Osteoblast (primary cell): Measurements from ENCODE around the gene KRTAP20-1. TPM values are rescaled to one million over a fixed set of nuclear protein-coding genes. Genes with fewer than 3 reads are reported as not detected.

Experiments
- DNase-seq: peaks from one replicate; pipeline ENCODE4 v3.0.0; 2011; ENCODE audit warnings: low spot score, mixed read lengths; ENCODE audit not compliant: insufficient read length; ENCODE audit errors: missing footprints
- H2AFZ ChIP-seq: 2 replicates; pipeline ENCODE4 v1.6.0; 2011; ENCODE audit warnings: mild to moderate bottlenecking, low read length
- H3K27ac ChIP-seq: 2 replicates; pipeline ENCODE4 v1.5.1; 2011; ENCODE audit warnings: mild to moderate bottlenecking, low read depth, low read length, moderate library complexity
- H3K27me3 ChIP-seq: 2 replicates; pipeline ENCODE4 v1.6.0; 2012; ENCODE audit warnings: mild to moderate bottlenecking, control low read depth, inconsistent platforms, low read length, moderate library complexity; ENCODE audit not compliant: insufficient read depth
- H3K36me3 ChIP-seq: 2 replicates; pipeline ENCODE4 v1.5.1; 2011; ENCODE audit warnings: mild to moderate bottlenecking, low read length, control low read depth, moderate library complexity; ENCODE audit not compliant: insufficient read depth
- H3K4me1 ChIP-seq: 2 replicates; pipeline ENCODE4 v1.5.1; 2011; ENCODE audit warnings: mild to moderate bottlenecking, low read length, control low read depth, moderate library complexity; ENCODE audit not compliant: insufficient read depth
- H3K4me2 ChIP-seq: 2 replicates; pipeline ENCODE4 v1.6.0; 2011; ENCODE audit warnings: mild to moderate bottlenecking, low read length; ENCODE audit not compliant: insufficient read depth
- H3K4me3 ChIP-seq: fragments of 200-600 bp; sonication (generic); 3 replicates; pipeline ENCODE4 v1.5.1; 2012; ENCODE audit warnings: mild to moderate bottlenecking, low read length, inconsistent platforms; ENCODE audit not compliant: insufficient read depth
- H3K79me2 ChIP-seq: 2 replicates; pipeline ENCODE4 v1.6.0; 2012; ENCODE audit warnings: mild to moderate bottlenecking, low read length, control low read depth, inconsistent platforms; ENCODE audit not compliant: insufficient read depth
- H3K9me3 ChIP-seq: 2 replicates; pipeline ENCODE4 v1.5.1; 2011; ENCODE audit warnings: low read depth, low read length, control low read depth
- H4K20me1 ChIP-seq: 2 replicates; pipeline ENCODE4 v1.6.0; 2012; ENCODE audit warnings: mild to moderate bottlenecking, low read length, control low read depth; ENCODE audit not compliant: insufficient read depth
- CTCF ChIP-seq: IDR thresholded peaks from 2 replicates; pipeline ENCODE4 v1.5.1; 2011; ENCODE audit warnings: mild to moderate bottlenecking, low read depth, low read length, moderate library complexity; ENCODE audit errors: extremely low read depth
- small RNA-seq: library from RNA; depleted of rRNA; stranded (forward); fragments of <200 nt; gene quantifications from one replicate; pipeline ENCODE3, GENCODE V24; 2012
- total RNA-seq: library from RNA; depleted of rRNA; stranded (reverse); fragments of >200 nt; gene quantifications from 2 replicates; pipeline ENCODE4 v1.2.3, GENCODE V29; 2012

Gene KRTAP20-1
- total RNA-seq, 1 donor = not detected

- TF ChIP-seq CTCF = no peak
- H4K20me1 ChIP-seq = no peaks in the 10 kb centered on the region
Measured at GRCh38 chr21:30652891-30653290, 36.7 kb downstream of the KRTAP20-1 start.

More at GRCh38 chr21:30652891-30653290, 36.7 kb downstream of the KRTAP20-1 start:
- Histone ChIP-seq H3K36me3 (no peaks in the 10 kb centered on the region), H2AFZ (no peak overlapping the region), H3K79me2 (no peaks in the 10 kb centered on the region), H3K4me3 (no peak overlapping the region), H3K27me3 (no peaks in the 10 kb centered on the region), H3K27ac (no peak overlapping the region), H3K4me1 (no peaks in the 10 kb centered on the region), H3K4me2 (no peak overlapping the region), H3K9me3 (no peaks in the 10 kb centered on the region)
- no peak for DNase-seq

Small RNAs within 50 kb of the gene (small RNA-seq; reads per million reads assigned to genes)
- gene KRTAP20-1 (not detected), gene KRTAP20-3 (not detected), gene KRTAP20-4 (not detected), gene KRTAP22-1 (not detected), gene KRTAP22-2 (not detected)

Other genes with a start within 250 kb of the KRTAP20-1 start
- not detected in 2 replicates for gene KRTAP13-2, start 244.2 kb upstream of the KRTAP20-1 start, total RNA-seq
- gene KRTAP13-1, start 220.4 kb upstream of the KRTAP20-1 start, total RNA-seq = not detected in 2 replicates
- not detected in 2 replicates for gene KRTAP13-3, start 190.5 kb upstream of the KRTAP20-1 start, total RNA-seq
- gene KRTAP13-4, start 186.2 kb upstream of the KRTAP20-1 start, total RNA-seq = not detected in 2 replicates
- gene KRTAP15-1, start 176.2 kb upstream of the KRTAP20-1 start, total RNA-seq = not detected in 2 replicates
- not detected in 2 replicates for gene KRTAP19-1, start 136.1 kb upstream of the KRTAP20-1 start, total RNA-seq
- not detected in 2 replicates for gene KRTAP19-2, start 129.0 kb upstream of the KRTAP20-1 start, total RNA-seq
- not detected in 2 replicates for gene KRTAP19-3, start 124.4 kb upstream of the KRTAP20-1 start, total RNA-seq
- gene KRTAP19-4, start 119.3 kb upstream of the KRTAP20-1 start, total RNA-seq = not detected in 2 replicates
- gene KRTAP19-5, start 114.3 kb upstream of the KRTAP20-1 start, total RNA-seq = not detected in 2 replicates
- gene KRTAP19-6, start 74.6 kb upstream of the KRTAP20-1 start, total RNA-seq = not detected in 2 replicates
- not detected in 2 replicates for gene KRTAP19-7, start 55.1 kb upstream of the KRTAP20-1 start, total RNA-seq
- not detected in 2 replicates for gene KRTAP22-2, start 26.0 kb upstream of the KRTAP20-1 start, total RNA-seq
- not detected in 2 replicates for gene KRTAP6-3, start 24.0 kb upstream of the KRTAP20-1 start, total RNA-seq
- gene KRTAP6-2, start 17.5 kb upstream of the KRTAP20-1 start, total RNA-seq = not detected in 2 replicates
- not detected in 2 replicates for gene KRTAP22-1, start 15.3 kb upstream of the KRTAP20-1 start, total RNA-seq
- gene KRTAP6-1, start 2.5 kb upstream of the KRTAP20-1 start, total RNA-seq = not detected in 2 replicates
- gene KRTAP20-4, start 4.2 kb downstream of the KRTAP20-1 start, total RNA-seq = not detected in 2 replicates
- not detected in 2 replicates for gene KRTAP20-2, start 18.8 kb downstream of the KRTAP20-1 start, total RNA-seq
- not detected in 2 replicates for gene KRTAP20-3, start 26.4 kb downstream of the KRTAP20-1 start, total RNA-seq
- gene KRTAP21-3, start 102.4 kb downstream of the KRTAP20-1 start, total RNA-seq = not detected in 2 replicates
- gene KRTAP21-2, start 130.8 kb downstream of the KRTAP20-1 start, total RNA-seq = not detected in 2 replicates
- gene KRTAP21-1, start 139.0 kb downstream of the KRTAP20-1 start, total RNA-seq = not detected in 2 replicates
- gene KRTAP8-1, start 196.8 kb downstream of the KRTAP20-1 start, total RNA-seq = not detected in 2 replicates
- gene KRTAP7-1, start 213.3 kb downstream of the KRTAP20-1 start, total RNA-seq = not detected in 2 replicates